OCI-LY3 (cell line): ENCODE data around the gene TBC1D8.

ENCODE experiments used
- H2AFZ ChIP-seq: fragments of 200-600, 300-600 bp; shearing (Covaris generic); 2 replicates; pipeline ENCODE4 v1.6.0; 2014; ENCODE audit warnings: antibody characterized with exemption, low read depth, low read length
- H3K27ac ChIP-seq: fragments of 200-600, 300-600 bp; sonication (generic); 2 replicates; pipeline ENCODE4 v1.5.1; 2014; ENCODE audit warnings: mild to moderate bottlenecking, low read length, moderate library complexity, mixed read lengths
- H3K27me3 ChIP-seq: fragments of 200-600, 300-600 bp; sonication (generic); 2 replicates; pipeline ENCODE4 v1.6.1; 2014; ENCODE audit warnings: low read depth, low read length, mixed read lengths
- H3K36me3 ChIP-seq: fragments of 200-600, 300-600 bp; sonication (generic); replicated peaks from 2 replicates; pipeline ENCODE3; 2014; ENCODE audit warnings: low read depth, low read length, mixed read lengths
- H3K4me1 ChIP-seq: fragments of 300-600, 200-600 bp; sonication (generic); 2 replicates; pipeline ENCODE4 v1.6.1; 2014; ENCODE audit warnings: low read length, mixed read lengths
- H3K4me2 ChIP-seq: fragments of 200-600, 300-600 bp; sonication (generic); 2 replicates; pipeline ENCODE4 v1.6.1; 2014; ENCODE audit warnings: low read length, mixed read lengths
- H3K4me3 ChIP-seq: fragments of 300-600, 200-600 bp; sonication (generic); 2 replicates; pipeline ENCODE4 v1.5.1; 2014; ENCODE audit warnings: antibody characterized with exemption, mild to moderate bottlenecking, low read length, moderate library complexity
- H3K79me2 ChIP-seq: fragments of 300-600, 200-600 bp; shearing (Covaris generic); 2 replicates; pipeline ENCODE4 v1.6.1; 2014; ENCODE audit warnings: mild to moderate bottlenecking, low read length, mixed read lengths
- H3K9ac ChIP-seq: fragments of 300-600, 200-600 bp; shearing (Covaris generic); 2 replicates; pipeline ENCODE4 v1.6.0; 2014; ENCODE audit warnings: mild to moderate bottlenecking, low read length, moderate library complexity
- H3K9me3 ChIP-seq: fragments of 200-600, 300-600 bp; shearing (Covaris generic); 2 replicates; pipeline ENCODE4 v1.6.1; 2014; ENCODE audit warnings: low read length, mixed read lengths; ENCODE audit not compliant: insufficient read depth
- H4K20me1 ChIP-seq: fragments of 200-600, 300-600 bp; sonication (generic); 2 replicates; pipeline ENCODE4 v1.6.1; 2016; ENCODE audit warnings: low read length, mixed read lengths; ENCODE audit not compliant: insufficient read depth
- CTCF ChIP-seq: fragments of 200-600, 300-600 bp; sonication (generic); IDR thresholded peaks from 2 replicates; pipeline ENCODE4 v1.5.1; 2014; ENCODE audit warnings: antibody characterized with exemption, low read length, low read depth
- EZH2phosphoT487 ChIP-seq: fragments of 200-600 bp; shearing (Covaris generic); IDR thresholded peaks from 2 replicates; pipeline ENCODE4 v1.6.1; 2018; ENCODE audit warnings: antibody characterized with exemption, mixed run types, low read depth

Gene TBC1D8

GRCh38 chr2:100965596-100965995 lies 185.6 kb downstream of the TBC1D8 start:
- no peaks in the 10 kb centered on the region for H3K79me2 ChIP-seq
- no peak overlapping the region for H3K4me2 ChIP-seq
- H2AFZ ChIP-seq = no peak overlapping the region
- H3K9me3 ChIP-seq = no peaks in the 10 kb centered on the region
- H3K4me3 ChIP-seq = no peak overlapping the region
- H4K20me1 ChIP-seq = no peaks in the 10 kb centered on the region
- no peaks in the 10 kb centered on the region for H3K4me1 ChIP-seq
- H3K9ac ChIP-seq = no peak overlapping the region
- TF ChIP-seq CTCF (no peak), EZH2phosphoT487 (no peak)
- H3K27ac ChIP-seq = no peak overlapping the region
- H3K36me3 ChIP-seq = no peaks in the 10 kb centered on the region
- peaks cover 18% of the 10 kb centered on the region for H3K27me3 ChIP-seq

DNA sequence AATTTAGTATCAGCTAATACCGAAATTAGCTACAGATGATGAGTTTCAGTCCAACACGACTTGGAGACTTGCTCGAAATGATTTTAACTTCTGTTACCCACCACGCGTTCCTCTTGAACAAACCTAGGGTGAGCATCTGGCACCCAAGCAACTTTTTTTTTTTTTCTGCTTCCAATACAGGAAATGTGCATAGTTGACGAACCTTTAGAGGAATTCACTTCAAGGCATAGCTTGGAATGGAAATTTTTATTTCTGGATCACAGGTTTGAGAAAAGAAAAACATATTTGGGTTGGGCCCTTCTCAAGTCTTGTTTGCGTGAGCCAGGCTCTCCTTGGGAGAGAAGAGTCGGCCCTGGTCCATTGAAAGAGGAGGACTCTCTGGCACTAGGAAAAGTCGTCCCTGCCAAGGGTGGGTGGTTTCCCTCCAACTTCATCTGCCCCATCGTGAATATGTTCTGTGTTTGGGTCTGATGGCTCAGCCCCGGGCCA lies 186.5 kb downstream of the TBC1D8 start:
- TF ChIP-seq CTCF = no peak
- no peak for TF ChIP-seq EZH2phosphoT487
- Histone ChIP-seq H4K20me1 (no peaks in the 10 kb centered on the region), H3K9me3 (no peaks in the 10 kb centered on the region), H3K9ac (no peak overlapping the region), H3K27ac (no peak overlapping the region), H3K27me3 (peaks cover 16% of the 10 kb centered on the region), H3K79me2 (no peaks in the 10 kb centered on the region), H3K4me3 (no peak overlapping the region), H3K4me2 (no peak overlapping the region), H2AFZ (no peak overlapping the region), H3K36me3 (no peaks in the 10 kb centered on the region), H3K4me1 (no peaks in the 10 kb centered on the region)

GRCh38 chr2:100964222-100964621 lies 187.0 kb downstream of the TBC1D8 start:
- Histone ChIP-seq H3K4me1 (no peaks in the 10 kb centered on the region), H3K27ac (no peak overlapping the region), H3K4me2 (no peak overlapping the region), H2AFZ (no peak overlapping the region), H3K9ac (no peak overlapping the region), H3K36me3 (no peaks in the 10 kb centered on the region), H3K27me3 (peaks cover 14% of the 10 kb centered on the region), H4K20me1 (no peaks in the 10 kb centered on the region), H3K4me3 (no peak overlapping the region), H3K79me2 (no peaks in the 10 kb centered on the region), H3K9me3 (no peaks in the 10 kb centered on the region)
- no peak for TF ChIP-seq EZH2phosphoT487
- no peak for TF ChIP-seq CTCF

DNA sequence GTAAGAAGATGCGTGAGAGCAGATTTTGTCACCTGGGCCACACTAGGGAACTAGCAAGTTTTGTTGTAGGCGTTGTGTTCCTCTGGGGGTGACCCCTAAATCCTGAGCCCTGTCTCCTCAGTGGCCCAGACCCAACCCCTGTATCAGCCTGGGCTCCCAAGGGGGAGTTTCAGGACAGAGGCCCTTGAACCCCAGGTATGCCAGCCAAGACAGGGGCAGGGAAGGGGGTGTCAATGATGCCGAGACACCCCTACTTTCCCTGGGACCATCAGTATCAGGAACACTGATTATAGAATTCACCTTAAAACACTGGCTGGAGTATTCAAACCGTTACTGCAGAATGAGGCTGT lies 188.2 kb downstream of the TBC1D8 start:
- H3K79me2 ChIP-seq = no peaks in the 10 kb centered on the region
- no peaks in the 10 kb centered on the region for H3K36me3 ChIP-seq
- H3K9ac ChIP-seq = no peak overlapping the region
- no peak overlapping the region for H3K4me2 ChIP-seq
- no peaks in the 10 kb centered on the region for H4K20me1 ChIP-seq
- H3K27ac ChIP-seq = no peak overlapping the region
- H3K4me3 ChIP-seq = no peak overlapping the region
- TF ChIP-seq CTCF = no peak
- TF ChIP-seq EZH2phosphoT487 = no peak
- no peaks in the 10 kb centered on the region for H3K4me1 ChIP-seq
- no peak overlapping the region for H2AFZ ChIP-seq
- no peaks in the 10 kb centered on the region for H3K9me3 ChIP-seq
- peaks cover 19% of the 10 kb centered on the region for H3K27me3 ChIP-seq
